Myocyte (in vitro differentiated cells): Measurements from ENCODE around the gene USO1. TPM values are rescaled to one million over a fixed set of nuclear protein-coding genes. Genes with fewer than 3 reads are reported as not detected.
A peak's percentile ranks its signal among the peaks of the same experiment; 100 is the strongest.

Experiments
- DNase-seq: peaks from one replicate; pipeline ENCODE4 v3.0.0-alpha.2; 2012; ENCODE audit warnings: low read depth
- total RNA-seq: library from RNA; depleted of rRNA; stranded (reverse); fragments of >200 nt; gene quantifications from 2 replicates; pipeline ENCODE4 v1.2.3, GENCODE V29; 2014

Gene USO1
- total RNA-seq, 1 donor from 2014 or later: 199 TPM

DNA sequence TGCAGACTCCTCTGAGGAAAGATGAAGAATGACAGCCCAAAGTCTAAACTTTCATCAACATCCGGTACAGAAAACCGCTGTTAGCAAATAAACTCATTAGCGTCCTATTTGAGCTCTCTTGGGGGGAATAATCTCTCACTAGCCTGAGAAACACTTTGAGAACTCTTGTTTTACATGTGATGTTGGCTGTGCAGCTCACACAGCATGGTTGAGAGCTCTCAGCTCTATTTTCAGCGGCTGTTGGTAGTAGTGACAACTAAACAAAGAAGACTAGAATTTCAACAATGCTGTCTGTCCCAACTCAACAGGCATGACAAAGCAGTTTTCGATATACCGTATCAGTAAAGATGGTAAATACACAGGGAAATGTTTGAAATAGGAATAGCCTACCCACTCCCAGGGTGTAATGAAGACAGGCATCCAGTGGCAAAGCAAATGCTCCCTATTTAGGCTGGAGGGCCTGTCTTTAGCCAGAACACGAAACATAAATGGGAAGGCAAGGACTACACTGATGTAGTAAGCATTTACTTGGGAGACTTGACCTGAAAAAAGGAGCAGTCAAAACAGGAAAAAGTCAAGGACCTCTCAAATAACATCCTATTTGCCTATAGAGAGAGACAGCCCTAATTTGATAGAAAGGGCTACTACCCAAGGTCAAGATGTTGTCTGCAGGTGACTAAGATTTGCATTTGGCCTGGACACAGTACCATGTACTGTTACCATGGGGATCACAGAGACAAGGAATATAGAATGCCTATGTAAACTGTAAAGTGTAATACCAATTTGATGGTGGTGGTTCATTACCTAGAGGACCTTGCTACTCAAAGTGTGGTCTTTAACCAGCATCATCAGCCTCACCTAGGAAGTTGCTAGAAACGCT is 117.5 kb downstream of the USO1 start:
- peak; percentile 43 for DNase-seq

DNA sequence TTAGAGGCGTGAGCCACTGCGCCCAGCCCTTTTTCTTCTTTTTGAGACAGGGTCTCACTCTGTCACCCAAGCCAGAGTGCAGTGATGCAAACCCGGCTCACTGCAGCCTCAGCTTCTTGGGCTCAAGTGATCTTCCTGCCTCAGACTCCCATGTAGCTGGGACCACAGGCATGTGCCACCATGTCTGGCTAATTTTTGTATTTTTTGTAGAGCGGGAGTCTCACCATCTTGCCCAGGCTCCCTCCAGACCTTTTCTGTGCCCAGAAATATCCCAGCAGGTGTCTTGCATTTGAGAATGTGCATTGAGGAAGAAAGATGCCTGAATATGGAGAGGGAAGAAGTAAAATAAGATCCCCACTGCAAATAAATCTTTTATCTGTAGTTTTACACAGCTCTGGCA is 119.2 kb downstream of the USO1 start:
- no peak for DNase-seq

DNA sequence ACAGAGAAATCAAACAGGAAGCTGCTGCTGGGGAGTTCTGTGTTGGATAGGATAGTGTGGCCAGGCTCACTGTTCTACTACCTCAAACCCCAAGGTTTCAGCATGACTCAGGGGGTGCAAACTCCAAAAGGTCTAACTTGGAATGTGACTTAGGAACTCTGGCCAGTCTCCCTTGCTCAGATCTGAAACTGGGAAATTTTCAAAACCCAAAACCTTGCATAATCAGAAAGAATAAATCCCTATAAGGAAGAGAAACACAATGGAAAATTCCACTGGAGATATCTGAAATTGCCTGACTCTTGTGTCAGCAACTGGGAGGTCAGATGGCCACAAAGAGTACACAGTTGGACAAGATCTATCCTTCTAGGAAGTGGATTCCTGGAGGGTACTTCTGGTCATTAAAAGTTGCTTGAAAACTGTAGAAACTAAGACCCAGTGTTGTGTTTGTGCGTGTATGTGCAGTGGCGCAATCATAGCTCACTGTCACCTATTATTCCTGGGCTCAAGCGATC is 119.8 kb downstream of the USO1 start:
- DNase-seq: peak; percentile 68

DNA sequence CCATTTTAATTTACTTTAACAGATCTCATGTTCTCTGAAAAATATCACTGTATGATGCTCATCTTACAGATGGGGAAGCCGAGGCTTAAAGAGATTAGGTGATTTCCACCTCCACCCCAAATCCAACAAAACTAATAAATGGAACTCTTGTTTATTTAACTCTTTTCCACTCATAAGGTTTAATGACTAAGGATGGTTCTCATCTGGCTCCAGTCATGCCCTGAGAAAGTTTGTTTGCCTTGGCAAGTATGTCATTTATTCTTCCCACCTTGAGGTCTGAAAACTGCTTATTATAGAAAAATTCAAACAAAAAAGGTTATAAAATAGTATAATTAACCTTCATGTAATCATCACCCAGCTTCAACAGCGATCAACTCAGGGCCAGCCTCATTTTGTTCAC is 121.6 kb downstream of the USO1 start:
- DNase-seq: no peak

DNA sequence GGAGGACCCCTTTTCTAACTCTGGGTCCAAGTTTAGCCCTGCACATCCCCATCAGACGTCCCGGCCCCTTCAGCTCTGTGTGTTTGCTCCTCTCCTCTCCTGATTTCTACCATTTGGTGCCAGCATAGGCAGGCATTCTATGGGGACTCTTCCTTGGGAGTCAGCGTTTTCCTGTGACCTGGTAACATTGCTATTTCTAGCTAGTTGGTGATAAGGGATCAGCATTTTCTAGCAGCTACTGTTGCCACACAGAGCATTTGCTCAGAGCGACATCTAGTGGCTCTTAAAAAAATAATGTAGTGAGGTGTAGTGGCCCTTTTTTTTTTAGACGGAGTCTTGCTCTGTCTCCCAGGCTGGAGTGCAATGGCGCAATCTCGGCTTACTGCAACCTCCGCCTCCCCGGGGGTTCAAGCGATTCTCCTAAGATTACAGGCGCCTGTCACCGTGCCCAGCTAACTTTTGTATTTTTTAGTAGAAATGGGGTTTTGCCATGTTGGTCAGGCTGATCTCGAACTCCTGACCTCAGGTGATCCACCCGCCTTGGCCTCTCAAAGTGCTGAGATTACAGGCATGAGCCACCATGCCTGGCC is 123.9 kb downstream of the USO1 start:
- peak; percentile 87 for DNase-seq

DNA sequence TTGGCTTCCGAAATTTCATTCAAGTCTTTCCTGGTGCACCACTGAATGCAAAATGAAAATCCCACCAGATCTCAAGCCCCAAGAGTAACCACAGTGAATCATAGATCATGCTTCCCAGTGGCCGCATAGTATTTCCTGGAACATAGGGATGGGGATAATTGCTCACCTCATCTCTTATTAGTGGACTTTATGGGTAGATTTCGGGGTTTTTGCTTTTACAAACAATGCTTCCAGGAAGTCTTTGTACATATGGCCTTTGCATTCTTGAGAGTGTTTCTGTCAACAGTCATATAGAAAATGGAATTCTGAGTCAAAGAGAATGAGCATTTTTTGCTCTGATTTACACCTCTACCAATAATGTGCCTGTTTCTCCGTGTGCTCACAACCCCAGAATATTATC is 124.5 kb downstream of the USO1 start:
- no peak for DNase-seq

DNA sequence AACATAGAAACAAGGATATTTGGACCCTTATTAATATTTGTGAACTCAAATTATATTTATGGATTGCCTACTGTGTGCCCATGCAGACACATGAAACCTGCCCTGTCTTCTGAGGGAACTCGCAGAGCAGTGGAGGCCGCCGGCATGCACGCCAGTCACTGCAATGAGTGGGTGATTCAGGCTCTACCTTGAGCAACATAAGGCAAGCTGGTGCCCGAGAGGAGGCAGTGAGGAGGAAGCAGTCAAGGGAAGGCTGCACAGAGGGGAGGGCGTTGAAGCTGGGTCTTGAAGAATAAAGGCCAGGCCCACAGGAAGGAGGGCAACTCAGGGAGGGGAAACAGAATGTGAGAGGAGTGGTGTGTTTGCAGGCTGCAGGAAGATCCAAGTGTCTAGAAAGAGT is 125.1 kb downstream of the USO1 start:
- no peak for DNase-seq

DNA sequence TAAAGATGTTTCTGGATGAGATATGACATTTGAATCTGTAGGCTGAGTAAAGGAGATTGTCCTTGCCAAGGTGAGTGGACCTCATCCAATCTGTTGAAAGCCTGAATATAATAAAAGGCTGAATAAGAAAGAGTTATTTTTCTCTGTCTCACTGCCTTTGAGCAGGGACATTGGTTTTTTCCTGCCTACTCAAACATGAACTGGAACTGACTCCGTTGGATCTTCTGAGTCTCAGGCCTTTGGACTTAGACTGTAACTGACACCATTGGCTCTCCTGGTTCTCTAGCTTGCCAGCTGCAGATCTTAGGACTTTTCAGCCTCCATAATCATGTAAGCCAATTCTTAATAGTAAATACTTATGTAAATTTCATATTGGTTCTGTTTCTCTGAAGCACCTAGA is 134.3 kb downstream of the USO1 start:
- DNase-seq: no peak

DNA sequence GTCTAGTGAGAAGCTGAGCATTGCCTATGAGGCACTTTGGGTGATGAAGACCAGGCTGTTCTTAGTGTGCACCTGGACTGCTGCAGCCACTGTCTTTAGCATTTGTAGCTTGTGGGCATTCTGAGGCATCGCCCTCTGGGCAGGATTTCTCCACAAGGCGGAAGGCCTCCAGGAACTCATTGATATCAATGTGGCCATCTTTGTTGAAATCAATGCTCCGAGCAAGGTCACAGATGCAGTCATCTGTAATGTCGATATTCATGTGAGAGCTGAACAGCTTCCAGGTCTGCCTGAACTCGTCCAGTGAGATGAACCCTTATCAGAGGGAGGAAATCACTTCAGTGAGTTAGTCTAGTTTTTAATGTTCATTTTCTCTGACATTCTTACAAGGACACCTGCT is 136.2 kb downstream of the USO1 start:
- DNase-seq: no peak

Other genes starting within 250 kb of the USO1 start
- gene RCHY1, start 210.2 kb upstream of the USO1 start, total RNA-seq: 38.5 and 44.8 TPM in 2 replicates
- 14.6 and 20.4 TPM in 2 replicates for gene THAP6, start 210.1 kb upstream of the USO1 start, total RNA-seq
- gene ODAPH, start 168.5 kb upstream of the USO1 start, total RNA-seq: 0.13 TPM in 1 of 2 replicates, not detected in the other
- 0.10 and 0.59 TPM in 2 replicates for gene CDKL2, start 94.0 kb upstream of the USO1 start, total RNA-seq
- gene G3BP2, start 51.2 kb upstream of the USO1 start, total RNA-seq: 193 and 231 TPM in 2 replicates
- not detected in 2 replicates for gene PPEF2, start 177.9 kb downstream of the USO1 start, total RNA-seq
- 41.4 and 49.4 TPM in 2 replicates for gene NAAA, start 216.4 kb downstream of the USO1 start, total RNA-seq